HFFc6 (cell line): ENCODE measurements around the gene CAMSAP1. TPM values are rescaled to one million over a fixed set of nuclear protein-coding genes. Genes with fewer than 3 reads are reported as not detected.

Experiments
- DNase-seq: peaks from one replicate; pipeline ENCODE4 v3.0.0-alpha.2; 2018
- H3K27ac Mint-ChIP-seq: 2 replicates; pipeline ENCODE4 v1.8.0; 2020; ENCODE audit warnings: mild to moderate bottlenecking, mixed read lengths
- H3K27me3 Mint-ChIP-seq: 2 replicates; pipeline ENCODE4 v1.8.0; 2021; ENCODE audit warnings: mild to moderate bottlenecking, moderate library complexity, mixed read lengths; ENCODE audit not compliant: insufficient read depth
- H3K36me3 Mint-ChIP-seq: 2 replicates; pipeline ENCODE4 v1.8.0; 2021; ENCODE audit warnings: low read depth, mixed read lengths
- H3K4me1 Mint-ChIP-seq: 2 replicates; pipeline ENCODE4 v1.8.0; 2020; ENCODE audit warnings: low read depth, mixed read lengths
- H3K4me3 Mint-ChIP-seq: 2 replicates; pipeline ENCODE4 v1.8.0; 2020; ENCODE audit warnings: mild to moderate bottlenecking, moderate library complexity, mixed read lengths
- H3K9me3 Mint-ChIP-seq: 2 replicates; pipeline ENCODE4 v1.8.0; 2020; ENCODE audit warnings: mild to moderate bottlenecking, mixed read lengths
- total RNA-seq, 6 experiments: library from RNA; stranded (reverse); fragmentation: NEBNext Ultra II Directional; extraction: Animal tissue kit (Norgen Biotek cat#: 25700); gene quantifications; 2 replicates in 1 of 6; 3 replicates in 5 of 6; pipeline ENCODE4 v1.2.3, GENCODE V29; 2021
- TF ChIP-seq, protein P1 (sequence below): fragments of 200-600 bp; sonication (generic); IDR thresholded peaks from 2 replicates; pipeline ENCODE4 v1.5.0; 2021; ENCODE audit warnings: antibody characterized with exemption, mild to moderate bottlenecking

The CAMSAP1 gene
- total RNA-seq, 6 experiments from 2014 or later = 14.9 to 22.8 (median 18.1) TPM

DNA sequence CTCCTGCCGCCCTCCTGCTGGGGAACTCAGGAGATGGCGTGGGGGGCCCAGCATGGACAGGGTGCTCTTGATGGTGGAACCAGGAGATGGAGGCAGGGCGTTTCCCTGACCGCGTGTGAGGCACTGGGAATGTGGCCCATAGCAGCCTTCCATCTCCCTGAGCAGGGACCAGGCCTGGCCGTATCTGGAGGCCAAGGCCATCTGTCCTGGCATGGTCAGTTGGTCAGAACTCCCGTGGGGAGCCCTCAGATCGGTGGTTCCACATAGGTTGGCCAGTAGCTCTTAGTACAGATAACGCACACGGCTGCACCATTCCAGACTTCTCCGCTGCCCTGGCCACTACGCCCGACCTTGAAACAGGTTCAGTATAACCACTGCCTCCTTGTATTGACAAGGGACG, 127.8 kb downstream of the CAMSAP1 start:
- Mint-ChIP-seq H3K4me1 (no peaks in the 10 kb centered on the region), H3K9me3 (no peaks in the 10 kb centered on the region), H3K27me3 (peaks cover 18% of the 10 kb centered on the region), H3K27ac (no peak overlapping the region), H3K36me3 (no peaks in the 10 kb centered on the region), H3K4me3 (no peak overlapping the region)
- DNase-seq = no peak
- TF ChIP-seq, protein P1, sequence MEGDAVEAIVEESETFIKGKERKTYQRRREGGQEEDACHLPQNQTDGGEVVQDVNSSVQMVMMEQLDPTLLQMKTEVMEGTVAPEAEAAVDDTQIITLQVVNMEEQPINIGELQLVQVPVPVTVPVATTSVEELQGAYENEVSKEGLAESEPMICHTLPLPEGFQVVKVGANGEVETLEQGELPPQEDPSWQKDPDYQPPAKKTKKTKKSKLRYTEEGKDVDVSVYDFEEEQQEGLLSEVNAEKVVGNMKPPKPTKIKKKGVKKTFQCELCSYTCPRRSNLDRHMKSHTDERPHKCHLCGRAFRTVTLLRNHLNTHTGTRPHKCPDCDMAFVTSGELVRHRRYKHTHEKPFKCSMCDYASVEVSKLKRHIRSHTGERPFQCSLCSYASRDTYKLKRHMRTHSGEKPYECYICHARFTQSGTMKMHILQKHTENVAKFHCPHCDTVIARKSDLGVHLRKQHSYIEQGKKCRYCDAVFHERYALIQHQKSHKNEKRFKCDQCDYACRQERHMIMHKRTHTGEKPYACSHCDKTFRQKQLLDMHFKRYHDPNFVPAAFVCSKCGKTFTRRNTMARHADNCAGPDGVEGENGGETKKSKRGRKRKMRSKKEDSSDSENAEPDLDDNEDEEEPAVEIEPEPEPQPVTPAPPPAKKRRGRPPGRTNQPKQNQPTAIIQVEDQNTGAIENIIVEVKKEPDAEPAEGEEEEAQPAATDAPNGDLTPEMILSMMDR = no peak

DNA sequence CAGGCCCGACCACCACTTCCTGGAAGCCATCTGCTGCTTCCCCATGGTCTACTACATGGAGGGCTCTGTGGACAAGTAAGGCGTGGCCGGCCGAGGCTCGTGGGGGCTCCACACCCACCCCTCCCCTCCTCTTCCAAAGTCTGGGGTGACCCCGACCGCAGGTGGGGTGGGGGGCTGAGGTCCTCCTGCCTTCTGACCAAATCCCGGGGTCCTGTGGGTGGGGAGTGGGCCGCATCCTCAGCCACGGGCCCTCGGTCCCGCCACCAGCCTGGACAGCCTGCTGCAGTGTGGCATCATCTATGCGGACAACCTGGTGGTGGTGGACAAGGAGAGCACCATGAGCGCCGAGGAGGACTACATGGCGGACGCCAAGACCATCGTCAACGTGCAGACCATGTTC, 128.9 kb downstream of the CAMSAP1 start:
- Mint-ChIP-seq H3K27ac (no peak overlapping the region), H3K36me3 (no peaks in the 10 kb centered on the region), H3K4me3 (no peak overlapping the region), H3K27me3 (peaks cover 18% of the 10 kb centered on the region), H3K9me3 (no peaks in the 10 kb centered on the region), H3K4me1 (no peaks in the 10 kb centered on the region)
- no peak for DNase-seq
- TF ChIP-seq, protein P1 = no peak

GRCh38 chr9:135777623-135778177, 129.6 kb downstream of the CAMSAP1 start:
- no peak for DNase-seq
- Mint-ChIP-seq H3K9me3 (no peaks in the 10 kb centered on the region), H3K36me3 (no peaks in the 10 kb centered on the region), H3K4me3 (no peak overlapping the region), H3K4me1 (no peaks in the 10 kb centered on the region), H3K27me3 (peaks cover 15% of the 10 kb centered on the region), H3K27ac (no peak overlapping the region)
- TF ChIP-seq, protein P1 = no peak

DNA sequence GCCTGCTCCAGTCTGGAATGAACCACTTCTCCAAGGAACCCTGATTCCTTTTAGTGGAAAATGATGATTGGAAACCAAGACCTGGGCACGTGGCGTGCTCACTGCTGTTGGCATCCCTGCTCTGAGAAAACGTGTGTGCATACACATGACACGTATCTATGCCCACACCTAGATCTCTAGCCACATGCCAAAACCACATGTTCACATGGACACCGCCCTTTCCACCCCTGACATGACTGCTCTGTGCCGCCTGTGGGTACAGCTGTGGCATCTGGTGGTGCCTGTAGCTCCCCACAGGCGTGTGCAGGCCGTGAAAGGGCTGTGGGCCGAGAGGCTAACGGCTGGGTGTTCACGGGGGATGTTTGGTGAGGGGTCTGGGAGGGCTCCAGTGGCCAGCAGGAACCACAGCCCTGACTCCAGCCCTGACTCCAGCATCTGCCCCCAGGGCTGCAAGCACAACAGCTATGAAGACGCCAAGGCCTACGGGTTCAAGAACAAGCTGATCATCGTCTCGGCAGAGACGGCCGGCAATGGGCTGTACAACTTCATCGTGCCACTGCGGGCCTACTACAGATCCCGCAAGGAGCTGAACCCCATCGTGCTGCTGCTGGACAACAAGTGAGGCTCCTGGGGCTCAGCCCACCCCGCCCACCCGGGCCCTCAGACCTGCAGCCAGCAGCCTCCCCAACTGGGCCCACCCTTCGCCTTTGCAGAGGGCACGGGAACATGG, 130.3 kb downstream of the CAMSAP1 start:
- Mint-ChIP-seq H3K27me3 (peaks cover 14% of the 10 kb centered on the region), H3K27ac (no peak overlapping the region), H3K4me1 (no peaks in the 10 kb centered on the region), H3K4me3 (no peak overlapping the region), H3K36me3 (no peaks in the 10 kb centered on the region), H3K9me3 (no peaks in the 10 kb centered on the region)
- DNase-seq = no peak
- TF ChIP-seq, protein P1 = no peak

- H3K9me3 Mint-ChIP-seq = no peaks in the 10 kb centered on the region
- no peak for DNase-seq
- peaks cover 5% of the 10 kb centered on the region; the same call in 1 of the 2 replicates for H3K27me3 Mint-ChIP-seq
- no peaks in the 10 kb centered on the region for H3K4me1 Mint-ChIP-seq
- no peaks in the 10 kb centered on the region for H3K36me3 Mint-ChIP-seq
- H3K27ac Mint-ChIP-seq = no peak overlapping the region
- TF ChIP-seq, protein P1 = no peak
- no peak overlapping the region for H3K4me3 Mint-ChIP-seq
These were observed 131.4 kb downstream of the CAMSAP1 start for GRCh38 chr9:135775911-135776310.
